HG02870 (cell line): ENCODE data around the gene SGCD.
"Not testable (repeated sequence)": the region's sequence is repeated elsewhere in the genome, so short reads cannot be mapped to it uniquely, and the experiment has no call there.

ENCODE experiments used
- ATAC-seq: cut with Tn5 transposase; IDR thresholded peaks from one replicate; pipeline ENCODE4 v1.9.1; 2021; ENCODE audit warnings: mild to moderate bottlenecking, moderate library complexity; ENCODE audit not compliant: unreplicated experiment

The SGCD gene

GRCh38 chr5:156617426-156617825 lies 290.5 kb downstream of the SGCD start:
- no peak for ATAC-seq

- no peak for ATAC-seq
Observed at GRCh38 chr5:156618601-156619000, 291.6 kb downstream of the SGCD start.

GRCh38 chr5:156621719-156622118 lies 294.8 kb downstream of the SGCD start:
- peak; percentile 72 for ATAC-seq

GRCh38 chr5:156623381-156624040 lies 296.5 kb downstream of the SGCD start:
- ATAC-seq = no peak

- no peak for ATAC-seq
Observed at GRCh38 chr5:156624686-156625085, 297.7 kb downstream of the SGCD start.

GRCh38 chr5:156628421-156628820 lies 301.5 kb downstream of the SGCD start:
- ATAC-seq = no peak

GRCh38 chr5:156631005-156631404 lies 304.0 kb downstream of the SGCD start:
- no peak for ATAC-seq

- ATAC-seq = no peak
Observed at GRCh38 chr5:156634301-156634700, 307.3 kb downstream of the SGCD start.

- no peak for ATAC-seq
Observed at GRCh38 chr5:156640691-156641241, 313.8 kb downstream of the SGCD start.

- no peak for ATAC-seq
Observed at GRCh38 chr5:156641686-156642085, 314.7 kb downstream of the SGCD start.

GRCh38 chr5:156647034-156647451 lies 320.1 kb downstream of the SGCD start:
- no peak for ATAC-seq

- no peak for ATAC-seq
Observed at GRCh38 chr5:156654444-156654843, 327.5 kb downstream of the SGCD start.

- ATAC-seq = no peak
Observed at GRCh38 chr5:156655732-156656131, 328.8 kb downstream of the SGCD start.

- not testable (repeated sequence) for ATAC-seq
Observed at GRCh38 chr5:156664832-156665231, 337.9 kb downstream of the SGCD start.

GRCh38 chr5:156666686-156667085 lies 339.7 kb downstream of the SGCD start:
- ATAC-seq = not testable (repeated sequence)

GRCh38 chr5:156667616-156668015 lies 340.7 kb downstream of the SGCD start:
- no peak for ATAC-seq

- no peak for ATAC-seq
Observed at GRCh38 chr5:156669416-156669815, 342.5 kb downstream of the SGCD start.

- no peak for ATAC-seq
Observed at GRCh38 chr5:156670615-156671014, 343.7 kb downstream of the SGCD start.

GRCh38 chr5:156675395-156675794 lies 348.4 kb downstream of the SGCD start:
- ATAC-seq = no peak

- ATAC-seq = no peak
Observed at GRCh38 chr5:156677963-156678362, 351.0 kb downstream of the SGCD start.

- ATAC-seq = no peak
Observed at GRCh38 chr5:156678484-156678883, 351.5 kb downstream of the SGCD start.

- no peak for ATAC-seq
Observed at GRCh38 chr5:156680831-156681230, 353.9 kb downstream of the SGCD start.

- ATAC-seq = no peak
Observed at GRCh38 chr5:156681265-156681664, 354.3 kb downstream of the SGCD start.
